Activated B cell treated with CpG ODN at 0.5 μM for 24 hours (primary cell): Measurements from ENCODE around the gene ZRANB2. TPM values are rescaled to one million over a fixed set of nuclear protein-coding genes. Genes with fewer than 3 reads are reported as not detected.

ENCODE experiments used
- ATAC-seq: fragments of 200-7000 bp; cut with Tn5 transposase; one replicate; pipeline ENCODE4 v1.10.0; 2021; ENCODE audit warnings: low read depth, mild to moderate bottlenecking, moderate library complexity
- CTCF ChIA-PET: fragments of 350-600 bp; sonication (Branson Sonifier 250); formaldehyde crosslinking; loops from one replicate; lab custom pipeline; 2021; ENCODE audit warnings: antibody characterized with exemption; lab: Charles Lee
- POLR2A ChIA-PET: fragments of 350-600 bp; sonication (Branson Sonifier 250); formaldehyde crosslinking; loops from one replicate; lab custom pipeline; 2021; ENCODE audit warnings: antibody characterized with exemption; lab: Charles Lee
- DNase-seq: peaks from one replicate; pipeline ENCODE4 v3.0.0; 2022
- H3K27ac Mint-ChIP-seq: one replicate; pipeline ENCODE4 v1.8.0; 2020; ENCODE audit warnings: mixed read lengths
- H3K27me3 Mint-ChIP-seq: one replicate; pipeline ENCODE4 v1.8.0; 2021; ENCODE audit warnings: mixed read lengths
- H3K36me3 Mint-ChIP-seq: one replicate; pipeline ENCODE4 v1.8.0; 2021; ENCODE audit warnings: low read depth, mixed read lengths
- H3K4me1 Mint-ChIP-seq: one replicate; pipeline ENCODE4 v1.8.0; 2021; ENCODE audit warnings: mixed read lengths
- H3K4me3 Mint-ChIP-seq: one replicate; pipeline ENCODE4 v1.8.0; 2020; ENCODE audit warnings: mild to moderate bottlenecking, mixed read lengths
- H3K9me3 Mint-ChIP-seq: one replicate; pipeline ENCODE4 v1.8.0; 2020; ENCODE audit warnings: mixed read lengths
- CTCF ChIP-seq: fragments of 200-600 bp; IDR thresholded peaks from one replicate; pipeline ENCODE4 v1.8.0; 2022; ENCODE audit warnings: antibody characterized with exemption, mild to moderate bottlenecking
- intact Hi-C: fragments of 100-400 bp; cut with micrococcal nuclease; formaldehyde crosslinking; loops from one replicate; pipeline ENCODE4 v1.15.1; 2024
- total RNA-seq: library from RNA; stranded (reverse); gene quantifications from 2 replicates; pipeline ENCODE4 v1.2.3, GENCODE V29; 2022

Gene ZRANB2
- total RNA-seq, 1 donor from 2014 or later = 130 TPM

GRCh38 chr1:71019233-71019969 is 61.4 kb downstream of the ZRANB2 start:
- no peaks in the 10 kb centered on the region for H3K4me1 Mint-ChIP-seq
- TF ChIP-seq CTCF = no peak
- H3K4me3 Mint-ChIP-seq = no peak overlapping the region
- H3K9me3 Mint-ChIP-seq = no peaks in the 10 kb centered on the region
- H3K36me3 Mint-ChIP-seq = no peaks in the 10 kb centered on the region
- H3K27me3 Mint-ChIP-seq = peaks cover 4% of the 10 kb centered on the region
- ChIA-PET POLR2A (no interaction called here), CTCF (no interaction called here)
- no peak overlapping the region for H3K27ac Mint-ChIP-seq
- intact Hi-C loops = no loop called here
- ATAC-seq (no peak), DNase-seq (no peak)

- no peak for ATAC-seq
- peaks cover 4% of the 10 kb centered on the region for H3K27me3 Mint-ChIP-seq
- no peak for DNase-seq
- no peak for TF ChIP-seq CTCF
- intact Hi-C loops = no loop called here
- no peaks in the 10 kb centered on the region for H3K36me3 Mint-ChIP-seq
- CTCF ChIA-PET = no interaction called here
- POLR2A ChIA-PET = no interaction called here
- no peak overlapping the region for H3K4me3 Mint-ChIP-seq
- no peak overlapping the region for H3K27ac Mint-ChIP-seq
- no peaks in the 10 kb centered on the region for H3K9me3 Mint-ChIP-seq
- no peaks in the 10 kb centered on the region for H3K4me1 Mint-ChIP-seq
These were observed 62.0 kb downstream of the ZRANB2 start for GRCh38 chr1:71018791-71019190.

- POLR2A ChIA-PET = no interaction called here
These were observed 65.1 kb downstream of the ZRANB2 start for GRCh38 chr1:71015745-71016144.

DNA sequence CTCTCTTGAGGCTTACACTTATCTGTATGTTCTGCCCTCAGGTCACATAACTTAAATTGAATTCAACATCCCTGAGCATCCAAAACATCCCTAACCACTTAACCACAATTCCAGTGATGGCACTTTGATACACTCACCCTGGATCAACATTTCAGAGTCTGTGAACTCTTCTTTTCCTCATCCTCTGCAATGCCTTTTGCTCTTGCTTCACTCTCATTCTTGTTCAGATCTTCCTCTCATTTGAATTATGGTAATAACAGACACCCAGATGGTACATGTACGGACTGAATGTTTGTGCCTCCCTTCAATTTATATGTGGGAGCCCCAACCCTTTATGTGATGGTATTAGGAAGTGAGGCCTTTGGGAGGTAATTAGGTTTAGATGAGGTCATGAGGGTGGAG is 66.7 kb downstream of the ZRANB2 start:
- TF ChIP-seq CTCF = no peak
- intact Hi-C loops = no loop called here
- ChIA-PET POLR2A (no interaction called here), CTCF (no interaction called here)
- Mint-ChIP-seq H3K4me1 (no peaks in the 10 kb centered on the region), H3K27me3 (peaks cover 4% of the 10 kb centered on the region), H3K4me3 (no peak overlapping the region), H3K36me3 (no peaks in the 10 kb centered on the region), H3K9me3 (no peaks in the 10 kb centered on the region), H3K27ac (no peak overlapping the region)
- DNase-seq (no peak), ATAC-seq (no peak)

More at GRCh38 chr1:71015745-71016144, 65.1 kb downstream of the ZRANB2 start:
- no peak for ATAC-seq
- CTCF ChIA-PET = no interaction called here
- H3K36me3 Mint-ChIP-seq = no peaks in the 10 kb centered on the region
- TF ChIP-seq CTCF = no peak
- peaks cover 4% of the 10 kb centered on the region for H3K27me3 Mint-ChIP-seq
- DNase-seq = no peak
- no peaks in the 10 kb centered on the region for H3K9me3 Mint-ChIP-seq
- intact Hi-C loops = no loop called here
- H3K4me1 Mint-ChIP-seq = no peaks in the 10 kb centered on the region
- H3K4me3 Mint-ChIP-seq = no peak overlapping the region
- no peak overlapping the region for H3K27ac Mint-ChIP-seq

Other genes with a start within 250 kb of the ZRANB2 start
- 0.22 TPM in 1 of 2 replicates, not detected in the other for gene PTGER3, start 33.2 kb downstream of the ZRANB2 start, total RNA-seq